K562 (cell line): ENCODE data around the gene DCAF12. TPM values are rescaled to one million over a fixed set of nuclear protein-coding genes. Genes with fewer than 3 reads are reported as not detected.

Experiments
- CCAR2 ChIP-seq: fragments of 200-400 bp; formaldehyde crosslinking; IDR thresholded peaks from 2 replicates; pipeline ENCODE4 v1.6.1; 2017; ENCODE audit warnings: mild to moderate bottlenecking, low read depth, low read length
- CHCHD3 ChIP-seq: fragments of 250-450 bp; sonication (Bioruptor Pico); IDR thresholded peaks from 2 replicates; pipeline ENCODE4 v2.1.2; 2022; ENCODE audit warnings: mild to moderate bottlenecking
- FIP1L1 ChIP-seq: fragments of 200-400 bp; formaldehyde crosslinking; IDR thresholded peaks from 2 replicates; pipeline ENCODE4 v1.6.1; 2018; ENCODE audit warnings: mild to moderate bottlenecking, low read depth, low read length; ENCODE audit not compliant: poor library complexity, severe bottlenecking
- KLF1 ChIP-seq: fragments of 450-650 bp; IDR thresholded peaks from 2 replicates; pipeline ENCODE4 v1.6.1; 2016; ENCODE audit warnings: missing genetic modification characterization, missing compliant biosample characterization
- MCM3 ChIP-seq: fragments of 450-650 bp; IDR thresholded peaks from 2 replicates; pipeline ENCODE4 v1.6.1; 2016
- PTRF ChIP-seq: fragments of 450-650 bp; IDR thresholded peaks from 2 replicates; pipeline ENCODE4 v1.6.1; 2016; ENCODE audit warnings: mild to moderate bottlenecking, missing genetic modification characterization, missing compliant biosample characterization
- SMAD4 ChIP-seq: fragments of 250-450 bp; sonication (Bioruptor Pico); conservative IDR thresholded peaks from 2 replicates; pipeline ENCODE4 v1.8.0; 2021; ENCODE audit warnings: inconsistent platforms, mild to moderate bottlenecking, moderate library complexity
- ZNF232 ChIP-seq: sonication (generic); formaldehyde crosslinking; IDR thresholded peaks from 2 replicates; pipeline ENCODE4 v1.8.0; 2022; ENCODE audit warnings: mild to moderate bottlenecking, missing genetic modification reagents
- ZNF436 ChIP-seq: fragments of 250-450, 450-650 bp; sonication (Bioruptor Pico); formaldehyde crosslinking; IDR thresholded peaks from 2 replicates; pipeline ENCODE4 v1.7.0; 2020; ENCODE audit warnings: mild to moderate bottlenecking
- polyA plus RNA-seq, 8 experiments: library from polyadenylated mRNA; depleted of rRNA in 4 of 8; stranded (reverse) in 5 of 8; unstranded in 3 of 8; fragments of >200 nt; fragmentation: Nextera tagmentation in 2 of 8; fragmentation: Illumina TruSeq in 1 of 8; extraction: Ambion mirVana in 2 of 8; extraction: Trizol in 1 of 8; gene quantifications; 2 replicates each; pipeline versions ENCODE4 v1.2.1 to v1.2.3, GENCODE V29; 2011 to 2014; ENCODE audit warnings: inconsistent platforms in 1 of 8, missing spikeins in 1 of 8
- total RNA-seq, 7 experiments: library from RNA; depleted of rRNA in 6 of 7; stranded (reverse); fragments of >200 nt in 6 of 7; fragmentation: Illumina TruSeq in 2 of 7; extraction: Trizol in 2 of 7; gene quantifications; 2 replicates each; pipeline versions ENCODE4 v1.2.1 to v1.2.3, GENCODE V29; 2011 to 2021; ENCODE audit warnings: low replicate concordance in 1 of 7
- TF ChIP-seq, protein P1 (sequence below): fragments of 450-650 bp; formaldehyde crosslinking; conservative IDR thresholded peaks from 2 replicates; pipeline ENCODE4 v1.4.0; 2022; ENCODE audit warnings: mild to moderate bottlenecking, missing genetic modification characterization
- TF ChIP-seq, protein P2 (sequence below): fragments of 250-450 bp; sonication (Bioruptor Pico); IDR thresholded peaks from 2 replicates; pipeline ENCODE4 v1.4.0; 2020; ENCODE audit warnings: mild to moderate bottlenecking, moderate library complexity, borderline replicate concordance

Gene DCAF12
- total and polyA plus RNA-seq, 9 of the 15 experiments (the other 6 are each of a cell fraction or from before 2014, with no cell fraction given): 10.9 to 59.6 (median 30.8) TPM

DNA sequence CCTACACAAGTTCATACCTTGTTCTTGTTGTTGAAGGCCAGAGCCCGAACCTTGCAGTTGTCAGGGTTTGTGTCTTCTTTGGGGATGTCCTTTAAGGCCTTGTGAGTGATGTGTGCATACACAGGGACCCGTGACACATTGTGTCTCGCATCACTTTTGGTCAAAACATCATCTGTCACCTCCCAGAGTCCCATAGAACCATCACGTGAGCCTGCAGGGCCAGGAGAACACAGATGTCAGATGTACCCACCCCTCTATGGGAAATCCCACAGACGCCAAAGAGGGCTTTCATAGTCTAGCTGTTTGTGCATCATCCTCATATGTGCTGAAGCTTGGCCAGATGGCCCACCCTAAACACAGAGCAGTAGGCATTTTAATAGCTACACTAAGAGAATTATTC is 28.2 kb downstream of the DCAF12 start (continued):
- TF ChIP-seq, protein P1, sequence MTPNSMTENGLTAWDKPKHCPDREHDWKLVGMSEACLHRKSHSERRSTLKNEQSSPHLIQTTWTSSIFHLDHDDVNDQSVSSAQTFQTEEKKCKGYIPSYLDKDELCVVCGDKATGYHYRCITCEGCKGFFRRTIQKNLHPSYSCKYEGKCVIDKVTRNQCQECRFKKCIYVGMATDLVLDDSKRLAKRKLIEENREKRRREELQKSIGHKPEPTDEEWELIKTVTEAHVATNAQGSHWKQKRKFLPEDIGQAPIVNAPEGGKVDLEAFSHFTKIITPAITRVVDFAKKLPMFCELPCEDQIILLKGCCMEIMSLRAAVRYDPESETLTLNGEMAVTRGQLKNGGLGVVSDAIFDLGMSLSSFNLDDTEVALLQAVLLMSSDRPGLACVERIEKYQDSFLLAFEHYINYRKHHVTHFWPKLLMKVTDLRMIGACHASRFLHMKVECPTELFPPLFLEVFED: no peak
- TF ChIP-seq, protein P2, sequence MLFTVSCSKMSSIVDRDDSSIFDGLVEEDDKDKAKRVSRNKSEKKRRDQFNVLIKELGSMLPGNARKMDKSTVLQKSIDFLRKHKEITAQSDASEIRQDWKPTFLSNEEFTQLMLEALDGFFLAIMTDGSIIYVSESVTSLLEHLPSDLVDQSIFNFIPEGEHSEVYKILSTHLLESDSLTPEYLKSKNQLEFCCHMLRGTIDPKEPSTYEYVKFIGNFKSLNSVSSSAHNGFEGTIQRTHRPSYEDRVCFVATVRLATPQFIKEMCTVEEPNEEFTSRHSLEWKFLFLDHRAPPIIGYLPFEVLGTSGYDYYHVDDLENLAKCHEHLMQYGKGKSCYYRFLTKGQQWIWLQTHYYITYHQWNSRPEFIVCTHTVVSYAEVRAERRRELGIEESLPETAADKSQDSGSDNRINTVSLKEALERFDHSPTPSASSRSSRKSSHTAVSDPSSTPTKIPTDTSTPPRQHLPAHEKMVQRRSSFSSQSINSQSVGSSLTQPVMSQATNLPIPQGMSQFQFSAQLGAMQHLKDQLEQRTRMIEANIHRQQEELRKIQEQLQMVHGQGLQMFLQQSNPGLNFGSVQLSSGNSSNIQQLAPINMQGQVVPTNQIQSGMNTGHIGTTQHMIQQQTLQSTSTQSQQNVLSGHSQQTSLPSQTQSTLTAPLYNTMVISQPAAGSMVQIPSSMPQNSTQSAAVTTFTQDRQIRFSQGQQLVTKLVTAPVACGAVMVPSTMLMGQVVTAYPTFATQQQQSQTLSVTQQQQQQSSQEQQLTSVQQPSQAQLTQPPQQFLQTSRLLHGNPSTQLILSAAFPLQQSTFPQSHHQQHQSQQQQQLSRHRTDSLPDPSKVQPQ: no peak
- TF ChIP-seq MCM3 (no peak), ZNF232 (CRISPR knock-in tag) (no peak), ZNF436 (CRISPR knock-in tag) (no peak), CCAR2 (no peak), FIP1L1 (no peak), KLF1 (tag) (no peak), SMAD4 (CRISPR knock-in tag) (no peak), CHCHD3 (no peak), PTRF (tag) (no peak)
